Tibial nerve (tissue), 4 donors: ENCODE data around the gene SURF2. TPM values are rescaled to one million over a fixed set of nuclear protein-coding genes. Genes with fewer than 3 reads are reported as not detected.

ENCODE experiments used
- DNase-seq, 2 donors: peaks; one replicate each; pipeline ENCODE4 v3.0.0-alpha.2; 2019; ENCODE audit warnings: low spot score in 2 of 2
- H3K27ac ChIP-seq, 4 donors: fragments of 200-600 bp; sonication (generic) in 3 of 4; one replicate each; pipeline ENCODE4 v1.5.1; 2017 to 2019; ENCODE audit warnings: mild to moderate bottlenecking in 1 of 4
- H3K27me3 ChIP-seq, 2 donors: fragments of 200-600 bp; sonication (generic) in 1 of 2; one replicate each; pipeline versions ENCODE4 v1.5.1 to v1.6.0; 2017 to 2019
- H3K36me3 ChIP-seq, 3 donors: fragments of 200-600 bp; sonication (generic); one replicate each; pipeline ENCODE4 v1.5.1; 2018 to 2019
- H3K4me1 ChIP-seq, 4 donors: fragments of 200-600 bp; sonication (generic) in 3 of 4; one replicate each; pipeline ENCODE4 v1.5.1; 2017 to 2019
- H3K4me3 ChIP-seq, 4 donors: fragments of 200-600 bp; sonication (generic) in 3 of 4; one replicate each; pipeline ENCODE4 v1.5.1; 2017 to 2019; ENCODE audit warnings: mild to moderate bottlenecking in 1 of 4, moderate library complexity in 1 of 4
- H3K9me3 ChIP-seq, 4 donors: fragments of 200-600 bp; sonication (generic) in 3 of 4; one replicate each; pipeline ENCODE4 v1.5.1; 2017 to 2019
- CTCF ChIP-seq, 5 experiments: fragments of 200-600 bp in 3 of 5; fragments of 450-650 bp in 2 of 5; sonication (generic) in 3 of 5; IDR thresholded peaks; one replicate each; pipeline ENCODE4 v1.5.1; 2016 to 2019; ENCODE audit warnings: antibody characterized with exemption in 5 of 5, mild to moderate bottlenecking in 3 of 5, moderate library complexity in 2 of 5
- EP300 ChIP-seq, 2 donors: sonication (generic); formaldehyde crosslinking; IDR thresholded peaks; one replicate each; pipeline ENCODE4 v1.6.1; 2017; ENCODE audit warnings: antibody characterized with exemption in 2 of 2, mild to moderate bottlenecking in 1 of 2
- POLR2A ChIP-seq, 2 donors: fragments of 450-650 bp; IDR thresholded peaks; one replicate each; pipeline ENCODE4 v1.6.1; 2017; ENCODE audit warnings: antibody characterized with exemption in 2 of 2, mild to moderate bottlenecking in 2 of 2, moderate library complexity in 2 of 2
- WGBS, 2 donors: methylation state at CpG; one replicate each; pipeline ENCODE4 v1.1.5; 2018; 5-methylcytosine and 5-hydroxymethylcytosine counted together
- total RNA-seq, 4 donors: library from RNA; depleted of rRNA; stranded (reverse); fragments of >200 nt; gene quantifications; one replicate each; pipeline ENCODE4 v1.1.0, GENCODE V29; 2016

SURF2 gene
- total RNA-seq, 4 donors from 2014 or later = 12.2 to 24.3 (median 23.0) TPM

GRCh38 chr9:133355881-133356357, 431 bp upstream of the SURF2 start:
- no peak for DNase-seq
- peaks cover 0 to 64% (median 9%) of the 10 kb centered on the region in 3 donors for H3K36me3 ChIP-seq
- 1% methylated on average over 17 of the region's 31 CpGs for WGBS, 2 donors

GRCh38 chr9:133357656-133358055, 1.3 kb downstream of the SURF2 start:
- Histone ChIP-seq H3K27me3 (no peaks in the 10 kb centered on the region), H3K9me3 (no peaks in the 10 kb centered on the region), H3K36me3 (peaks cover 0 to 64% (median 0%) of the 10 kb centered on the region in 3 donors), H3K27ac (no peak overlapping the region), H3K4me3 (no peak overlapping the region), H3K4me1 (peaks cover 0 to 55% (median 22%) of the 10 kb centered on the region in 4 donors)
- WGBS, 2 donors = 57 to 74% methylated on average over 6 to 14 of the region's 14 CpGs
- TF ChIP-seq EP300 (IDR thresholded peaks at IDR 0.05) (no peak), CTCF (IDR thresholded peaks at IDR 0.05) (no peak), POLR2A (IDR thresholded peaks at IDR 0.05) (no peak)
- DNase-seq = no peak

More at GRCh38 chr9:133355881-133356357, 431 bp upstream of the SURF2 start:
- Histone ChIP-seq H3K4me3 (peak overlapping the region; percentile 71 to 90 (median 86)), H3K27me3 (no peaks in the 10 kb centered on the region), H3K27ac (peak overlapping the region in 3 of 4 donors; percentile 28 to 85 (median 78)), H3K4me1 (peaks cover 0 to 59% (median 22%) of the 10 kb centered on the region in 4 donors), H3K9me3 (no peaks in the 10 kb centered on the region)
- TF ChIP-seq CTCF (IDR thresholded peaks at IDR 0.05) = no peak
- TF ChIP-seq POLR2A (IDR thresholded peaks at IDR 0.05) = no peak
- TF ChIP-seq EP300 (IDR thresholded peaks at IDR 0.05) = no peak

- Histone ChIP-seq H3K36me3 (peaks cover 0 to 64% (median 0%) of the 10 kb centered on the region in 3 donors), H3K4me1 (peaks cover 0 to 49% (median 22%) of the 10 kb centered on the region in 4 donors), H3K27ac (no peak overlapping the region), H3K4me3 (no peak overlapping the region), H3K9me3 (no peaks in the 10 kb centered on the region), H3K27me3 (no peaks in the 10 kb centered on the region)
- WGBS, 2 donors = 65 to 68% methylated on average over 14 to 20 of the region's 20 CpGs
- DNase-seq = no peak
- TF ChIP-seq POLR2A (IDR thresholded peaks at IDR 0.05) (no peak), EP300 (IDR thresholded peaks at IDR 0.05) (no peak), CTCF (IDR thresholded peaks at IDR 0.05) (peak in 1 of 5 experiments; percentile 15)
Measured at GRCh38 chr9:133359399-133360175, 3.2 kb downstream of the SURF2 start.

- no peak for TF ChIP-seq POLR2A (IDR thresholded peaks at IDR 0.05)
- TF ChIP-seq EP300 (IDR thresholded peaks at IDR 0.05) = no peak
- no peak for TF ChIP-seq CTCF (IDR thresholded peaks at IDR 0.05)
- Histone ChIP-seq H3K4me1 (peaks cover 0 to 38% (median 11%) of the 10 kb centered on the region in 4 donors), H3K27me3 (no peaks in the 10 kb centered on the region), H3K9me3 (no peaks in the 10 kb centered on the region), H3K4me3 (no peak overlapping the region), H3K36me3 (peaks cover 0 to 73% (median 0%) of the 10 kb centered on the region in 3 donors), H3K27ac (no peak overlapping the region)
- no peak for DNase-seq
- WGBS, 2 donors = 76 to 83% methylated on average over 21 of the region's 21 CpGs
Measured at GRCh38 chr9:133360400-133361393, 4.3 kb downstream of the SURF2 start.
